DMS53 treated with DMSO at 0.1 percent for 48 hours (cell line): ENCODE results near the gene PLEKHD1.
"Not testable (repeated sequence)": the region's sequence is repeated elsewhere in the genome, so short reads cannot be mapped to it uniquely, and the experiment has no call there.

Source experiments
- DNase-seq: peaks from one replicate; lab custom pipeline; 2025; ENCODE audit not compliant: unreplicated experiment; lab: John Stamatoyannopoulos, UW

The PLEKHD1 gene

GRCh38 chr14:69484444-69485314 is at the start of gene PLEKHD1:
PLEKHD1 (plus strand) TSS chr14:69484728; CDS start chr14:69484966, 238 bp downstream.
- peak; percentile 23 for DNase-seq

- DNase-seq, result no peak
These were observed 44.8 kb upstream of the PLEKHD1 start for GRCh38 chr14:69439521-69440270.

GRCh38 chr14:69441948-69442347 is 42.6 kb upstream of the PLEKHD1 start:
- DNase-seq, result no peak

GRCh38 chr14:69443296-69443805 is 41.2 kb upstream of the PLEKHD1 start:
- DNase-seq, result no peak

GRCh38 chr14:69449216-69449615 is 35.3 kb upstream of the PLEKHD1 start:
- DNase-seq, result no peak

GRCh38 chr14:69451941-69452340 is 32.6 kb upstream of the PLEKHD1 start:
- no peak for DNase-seq

GRCh38 chr14:69458350-69458749 is 26.2 kb upstream of the PLEKHD1 start:
- DNase-seq, result no peak

GRCh38 chr14:69459122-69459521 is 25.4 kb upstream of the PLEKHD1 start:
- DNase-seq, result no peak

GRCh38 chr14:69460093-69460701 is 24.3 kb upstream of the PLEKHD1 start:
- peak; percentile 64 for DNase-seq

- DNase-seq, result no peak
These were observed 20.1 kb upstream of the PLEKHD1 start for GRCh38 chr14:69464379-69464778.

GRCh38 chr14:69464829-69465228 is 19.7 kb upstream of the PLEKHD1 start:
- DNase-seq, result no peak

- peak; percentile 14 for DNase-seq
These were observed 15.6 kb upstream of the PLEKHD1 start for GRCh38 chr14:69468949-69469348.

GRCh38 chr14:69471436-69471835 is 13.1 kb upstream of the PLEKHD1 start:
- no peak for DNase-seq

GRCh38 chr14:69471916-69472315 is 12.6 kb upstream of the PLEKHD1 start:
- DNase-seq, result no peak

GRCh38 chr14:69473260-69473659 is 11.3 kb upstream of the PLEKHD1 start:
- no peak for DNase-seq

- DNase-seq, result no peak
These were observed 10.6 kb upstream of the PLEKHD1 start for GRCh38 chr14:69473946-69474345.

- no peak for DNase-seq
These were observed 9.2 kb upstream of the PLEKHD1 start for GRCh38 chr14:69475194-69475818.

GRCh38 chr14:69476824-69477450 is 7.6 kb upstream of the PLEKHD1 start:
- DNase-seq, result not testable (repeated sequence)

GRCh38 chr14:69478055-69478454 is 6.5 kb upstream of the PLEKHD1 start:
- not testable (repeated sequence) for DNase-seq

- DNase-seq, result no peak
These were observed 4.8 kb upstream of the PLEKHD1 start for GRCh38 chr14:69479696-69480095.

- no peak for DNase-seq
These were observed 4.4 kb upstream of the PLEKHD1 start for GRCh38 chr14:69480136-69480535.
